ENCODE measurements around the gene HSD17B1. TPM values are rescaled to one million over a fixed set of nuclear protein-coding genes. Genes with fewer than 3 reads are reported as not detected.
A peak's percentile ranks its signal among the peaks of the same experiment; 100 is the strongest.

Gene HSD17B1
- total RNA-seq, 1 experiment from 2014 or later: 2.3 TPM

DNA sequence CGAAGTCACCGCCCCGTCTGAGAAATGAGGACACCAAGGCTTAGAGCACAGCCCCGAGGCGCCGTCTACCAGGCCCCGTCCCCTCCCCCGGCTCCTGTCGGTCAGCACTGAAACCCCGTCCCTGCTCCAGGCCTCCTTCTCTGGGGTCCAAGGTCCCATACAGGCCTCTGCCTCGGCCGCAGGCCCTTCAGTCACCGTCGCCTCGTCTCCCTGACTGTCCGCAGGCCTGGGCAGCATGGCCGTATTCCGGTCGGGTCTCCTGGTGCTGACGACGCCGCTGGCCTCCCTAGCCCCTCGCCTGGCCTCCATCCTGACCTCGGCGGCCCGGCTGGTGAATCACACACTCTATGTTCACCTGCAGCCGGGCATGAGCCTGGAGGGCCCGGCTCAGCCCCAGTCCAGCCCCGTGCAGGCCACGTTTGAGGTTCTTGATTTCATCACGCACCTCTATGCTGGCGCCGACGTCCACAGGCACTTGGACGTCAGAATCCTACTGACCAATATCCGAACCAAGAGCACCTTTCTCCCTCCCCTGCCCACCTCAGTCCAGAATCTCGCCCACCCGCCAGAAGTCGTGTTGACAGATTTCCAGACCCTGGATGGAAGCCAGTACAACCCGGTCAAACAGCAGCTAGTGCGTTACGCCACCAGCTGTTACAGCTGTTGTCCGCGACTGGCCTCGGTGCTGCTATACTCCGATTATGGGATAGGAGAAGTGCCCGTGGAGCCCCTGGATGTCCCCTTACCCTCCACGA lies 9.8 kb downstream of the HSD17B1 start:
- ChIA-PET POLR2A (interaction anchor here (0.6 to 0.9 kb wide), 2 partner anchors 27 kb away, joined by 3 to 4 read pairs; partner anchors contain the start of gene NAGLU), CTCF (no interaction called here)
- H3K27me3 Mint-ChIP-seq (ENCODE audit: insufficient read depth, unreplicated experiment): no peaks in the 10 kb centered on the region
- peaks cover 16% of the 10 kb centered on the region for H3K4me1 Mint-ChIP-seq (ENCODE audit: low read depth, unreplicated experiment)
- H3K4me1 ChIP-seq: peaks cover 13% of the 10 kb centered on the region
- DNase-seq: peak; percentile 62 to 71
- peak overlapping the region; percentile 77 for H3K4me3 Mint-ChIP-seq (ENCODE audit: unreplicated experiment)
- peak overlapping the region; percentile 93 for H3K27ac Mint-ChIP-seq (ENCODE audit: unreplicated experiment)
- no peaks in the 10 kb centered on the region for H3K27me3 ChIP-seq (replicated peaks; ENCODE audit: control insufficient read depth, insufficient read depth, low read length)
- H3K36me3 Mint-ChIP-seq (ENCODE audit: insufficient read depth, unreplicated experiment): peaks cover 68% of the 10 kb centered on the region
- intact Hi-C loops (cut with micrococcal nuclease; ENCODE audit: unreplicated experiment): loop anchor here (1.0 kb wide), 1 partner anchor 15 kb away; the partner anchor contains the start of gene PSMC3IP
- peak overlapping the region; percentile 78 for H3K4me3 ChIP-seq (ENCODE audit: low read depth, low read length)
- no peaks in the 10 kb centered on the region for H3K9me3 Mint-ChIP-seq (ENCODE audit: unreplicated experiment)
- TSS peak; percentile 56 for BruUV-seq (replicated peaks)
- H3K9me3 ChIP-seq: no peaks in the 10 kb centered on the region
- H3K36me3 ChIP-seq (ENCODE audit: control insufficient read depth, insufficient read depth, low read length): peaks cover 4% of the 10 kb centered on the region; the same call in 1 of the 2 replicates
- TF ChIP-seq, protein P1, sequence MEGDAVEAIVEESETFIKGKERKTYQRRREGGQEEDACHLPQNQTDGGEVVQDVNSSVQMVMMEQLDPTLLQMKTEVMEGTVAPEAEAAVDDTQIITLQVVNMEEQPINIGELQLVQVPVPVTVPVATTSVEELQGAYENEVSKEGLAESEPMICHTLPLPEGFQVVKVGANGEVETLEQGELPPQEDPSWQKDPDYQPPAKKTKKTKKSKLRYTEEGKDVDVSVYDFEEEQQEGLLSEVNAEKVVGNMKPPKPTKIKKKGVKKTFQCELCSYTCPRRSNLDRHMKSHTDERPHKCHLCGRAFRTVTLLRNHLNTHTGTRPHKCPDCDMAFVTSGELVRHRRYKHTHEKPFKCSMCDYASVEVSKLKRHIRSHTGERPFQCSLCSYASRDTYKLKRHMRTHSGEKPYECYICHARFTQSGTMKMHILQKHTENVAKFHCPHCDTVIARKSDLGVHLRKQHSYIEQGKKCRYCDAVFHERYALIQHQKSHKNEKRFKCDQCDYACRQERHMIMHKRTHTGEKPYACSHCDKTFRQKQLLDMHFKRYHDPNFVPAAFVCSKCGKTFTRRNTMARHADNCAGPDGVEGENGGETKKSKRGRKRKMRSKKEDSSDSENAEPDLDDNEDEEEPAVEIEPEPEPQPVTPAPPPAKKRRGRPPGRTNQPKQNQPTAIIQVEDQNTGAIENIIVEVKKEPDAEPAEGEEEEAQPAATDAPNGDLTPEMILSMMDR (IDR thresholded peaks at IDR 0.05; ENCODE audit: insufficient read depth in 1 of 2, low read depth in 1 of 2, low read length in 1 of 2, severe bottlenecking in 1 of 2, unreplicated experiment in 1 of 2): no peak

DNA sequence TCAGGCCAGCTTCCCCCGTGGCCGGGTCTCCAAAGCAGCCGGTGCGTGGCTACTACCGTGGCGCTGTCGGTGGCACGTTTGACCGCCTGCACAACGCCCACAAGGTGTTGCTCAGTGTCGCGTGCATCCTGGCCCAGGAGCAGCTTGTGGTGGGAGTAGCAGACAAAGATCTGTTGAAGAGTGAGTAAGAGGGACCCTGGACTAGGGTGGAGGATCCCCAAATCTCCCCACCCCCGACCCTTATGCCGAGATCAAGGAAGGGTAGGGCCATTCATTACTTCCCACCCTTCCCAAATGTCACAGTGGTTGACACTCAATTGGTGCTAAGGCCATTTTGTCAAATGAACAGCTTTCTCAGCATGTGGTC lies 10.4 kb downstream of the HSD17B1 start:
- H3K36me3 ChIP-seq (ENCODE audit: control insufficient read depth, insufficient read depth, low read length): peaks cover 4% of the 10 kb centered on the region; the same call in 1 of the 2 replicates
- H3K4me1 ChIP-seq: peaks cover 13% of the 10 kb centered on the region
- Mint-ChIP-seq H3K4me1 (ENCODE audit: low read depth, unreplicated experiment) (peaks cover 21% of the 10 kb centered on the region), H3K4me3 (ENCODE audit: unreplicated experiment) (peak overlapping the region; percentile 77), H3K9me3 (ENCODE audit: unreplicated experiment) (no peaks in the 10 kb centered on the region), H3K36me3 (ENCODE audit: insufficient read depth, unreplicated experiment) (peaks cover 72% of the 10 kb centered on the region), H3K27ac (ENCODE audit: unreplicated experiment) (peak overlapping the region; percentile 93), H3K27me3 (ENCODE audit: insufficient read depth, unreplicated experiment) (no peaks in the 10 kb centered on the region)
- DNase-seq: no peak
- intact Hi-C loops (cut with micrococcal nuclease; ENCODE audit: unreplicated experiment): no loop called here
- H3K27me3 ChIP-seq (replicated peaks; ENCODE audit: control insufficient read depth, insufficient read depth, low read length): no peaks in the 10 kb centered on the region
- ChIA-PET CTCF (no interaction called here), POLR2A (interaction anchor here (0.6 kb wide), 1 partner anchor 27 kb away, joined by 3 read pairs; the partner anchor contains the start of gene NAGLU)
- no TSS peak for BruUV-seq (replicated peaks)
- TF ChIP-seq, protein P1 (IDR thresholded peaks at IDR 0.05; ENCODE audit: insufficient read depth in 1 of 2, low read depth in 1 of 2, low read length in 1 of 2, severe bottlenecking in 1 of 2, unreplicated experiment in 1 of 2): no peak
- H3K4me3 ChIP-seq (ENCODE audit: low read depth, low read length): peak overlapping the region; percentile 78
- no peaks in the 10 kb centered on the region for H3K9me3 ChIP-seq

DNA sequence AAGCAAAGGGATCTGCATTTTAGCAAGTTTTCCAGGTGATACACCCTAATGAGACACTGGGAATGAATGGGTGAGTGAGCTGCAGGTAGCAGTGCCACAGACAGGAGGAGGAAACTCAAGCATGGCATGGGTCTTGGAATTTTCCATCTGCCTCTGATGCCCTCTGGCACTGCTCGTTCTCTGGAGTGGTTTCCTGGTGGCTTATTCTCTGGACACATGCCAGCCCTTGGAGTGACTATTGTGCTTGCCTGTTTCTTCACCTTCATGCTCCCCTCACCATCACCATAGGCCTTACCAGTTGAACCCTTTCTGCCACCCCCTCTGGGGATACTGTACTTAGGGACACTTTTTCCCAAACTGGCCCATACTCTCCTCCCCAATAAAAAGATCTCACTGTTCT lies 10.8 kb downstream of the HSD17B1 start:
- H3K36me3 ChIP-seq (ENCODE audit: control insufficient read depth, insufficient read depth, low read length): peaks cover 6% of the 10 kb centered on the region
- Mint-ChIP-seq H3K36me3 (ENCODE audit: insufficient read depth, unreplicated experiment) (peaks cover 74% of the 10 kb centered on the region), H3K4me3 (ENCODE audit: unreplicated experiment) (peak overlapping the region; percentile 69), H3K4me1 (ENCODE audit: low read depth, unreplicated experiment) (peaks cover 21% of the 10 kb centered on the region), H3K27ac (ENCODE audit: unreplicated experiment) (peak overlapping the region; percentile 93), H3K27me3 (ENCODE audit: insufficient read depth, unreplicated experiment) (no peaks in the 10 kb centered on the region), H3K9me3 (ENCODE audit: unreplicated experiment) (no peaks in the 10 kb centered on the region)
- no peak overlapping the region for H3K4me3 ChIP-seq (ENCODE audit: low read depth, low read length)
- BruUV-seq (replicated peaks): no TSS peak
- DNase-seq: no peak
- H3K4me1 ChIP-seq: peaks cover 13% of the 10 kb centered on the region
- TF ChIP-seq, protein P1 (IDR thresholded peaks at IDR 0.05; ENCODE audit: insufficient read depth in 1 of 2, low read depth in 1 of 2, low read length in 1 of 2, severe bottlenecking in 1 of 2, unreplicated experiment in 1 of 2): no peak
- POLR2A ChIA-PET: interaction anchor here (0.6 kb wide), 1 partner anchor 28 kb away, joined by 3 read pairs; the partner anchor contains the start of gene NAGLU
- no peaks in the 10 kb centered on the region for H3K9me3 ChIP-seq
- H3K27me3 ChIP-seq (replicated peaks; ENCODE audit: control insufficient read depth, insufficient read depth, low read length): no peaks in the 10 kb centered on the region
- CTCF ChIA-PET: no interaction called here
- intact Hi-C loops (cut with micrococcal nuclease; ENCODE audit: unreplicated experiment): no loop called here
